ENCODE data around the gene SARS1.
"Not testable (repeated sequence)": the region's sequence is repeated elsewhere in the genome, so short reads cannot be mapped to it uniquely, and the experiment has no call there.

The SARS1 gene, protein sequence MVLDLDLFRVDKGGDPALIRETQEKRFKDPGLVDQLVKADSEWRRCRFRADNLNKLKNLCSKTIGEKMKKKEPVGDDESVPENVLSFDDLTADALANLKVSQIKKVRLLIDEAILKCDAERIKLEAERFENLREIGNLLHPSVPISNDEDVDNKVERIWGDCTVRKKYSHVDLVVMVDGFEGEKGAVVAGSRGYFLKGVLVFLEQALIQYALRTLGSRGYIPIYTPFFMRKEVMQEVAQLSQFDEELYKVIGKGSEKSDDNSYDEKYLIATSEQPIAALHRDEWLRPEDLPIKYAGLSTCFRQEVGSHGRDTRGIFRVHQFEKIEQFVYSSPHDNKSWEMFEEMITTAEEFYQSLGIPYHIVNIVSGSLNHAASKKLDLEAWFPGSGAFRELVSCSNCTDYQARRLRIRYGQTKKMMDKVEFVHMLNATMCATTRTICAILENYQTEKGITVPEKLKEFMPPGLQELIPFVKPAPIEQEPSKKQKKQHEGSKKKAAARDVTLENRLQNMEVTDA

DNA sequence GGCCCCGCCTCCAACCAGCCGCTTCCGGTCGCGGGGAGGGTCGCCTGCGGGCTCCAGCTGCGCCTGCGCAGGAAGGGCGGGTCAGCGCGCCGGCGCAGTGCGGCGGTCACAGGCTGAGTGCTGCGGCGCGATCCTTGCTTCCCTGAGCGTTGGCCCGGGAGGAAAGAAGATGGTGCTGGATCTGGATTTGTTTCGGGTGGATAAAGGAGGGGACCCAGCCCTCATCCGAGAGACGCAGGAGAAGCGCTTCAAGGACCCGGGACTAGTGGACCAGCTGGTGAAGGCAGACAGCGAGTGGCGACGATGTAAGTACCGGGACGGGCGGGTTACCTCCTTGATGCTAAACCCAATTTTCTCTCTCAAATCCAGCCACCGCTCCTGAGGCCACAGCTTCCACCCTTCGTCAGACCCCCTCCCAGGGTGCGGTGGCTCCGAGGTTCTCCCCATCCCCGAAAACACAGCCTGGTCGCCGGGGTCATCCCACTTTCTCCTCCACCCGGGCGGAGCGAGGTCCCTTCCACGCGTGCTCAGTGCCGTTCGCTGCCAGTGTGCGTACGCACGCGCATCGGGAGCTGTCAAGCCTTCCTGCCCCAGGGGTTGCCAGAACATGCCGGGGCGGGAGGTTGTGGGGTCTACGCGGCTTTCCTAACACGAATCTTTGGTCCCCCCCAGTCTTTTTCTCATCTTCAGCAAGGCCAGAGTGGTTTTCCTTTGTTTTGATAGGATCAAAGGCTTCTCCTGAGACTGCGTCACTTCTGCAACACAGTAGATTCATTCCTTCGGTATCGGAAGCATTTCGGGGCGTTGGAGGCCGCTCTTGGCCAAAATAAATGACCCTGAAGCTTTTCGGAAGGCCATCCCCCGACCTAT, at the start of gene SARS1:
Gene SARS1, plus strand, starts transcription at position 95 of the 870 bp plus-strand sequence. Its CDS starts 75 bp downstream, at position 170.
- FAIRE-seq: no peak

DNA sequence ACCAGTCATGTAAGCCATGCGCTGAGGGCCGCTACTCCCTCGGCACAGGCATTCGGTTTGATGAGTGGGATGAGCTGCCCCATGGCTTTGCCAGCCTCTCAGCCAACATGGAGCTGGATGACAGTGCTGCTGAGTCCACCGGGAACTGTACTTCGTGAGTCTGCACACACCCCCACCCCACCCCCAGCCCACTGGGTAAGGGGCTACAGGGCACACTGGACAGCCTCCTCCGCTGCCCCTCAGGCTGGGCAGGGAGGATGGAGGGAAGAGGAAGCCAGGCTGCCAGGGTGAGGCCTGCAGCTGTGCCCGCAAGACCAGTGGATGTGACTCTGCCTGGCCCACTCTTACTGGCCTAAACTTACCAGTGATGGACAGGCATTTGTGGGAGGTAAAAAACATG, 49.2 kb upstream of the SARS1 start:
- no peak for FAIRE-seq

DNA sequence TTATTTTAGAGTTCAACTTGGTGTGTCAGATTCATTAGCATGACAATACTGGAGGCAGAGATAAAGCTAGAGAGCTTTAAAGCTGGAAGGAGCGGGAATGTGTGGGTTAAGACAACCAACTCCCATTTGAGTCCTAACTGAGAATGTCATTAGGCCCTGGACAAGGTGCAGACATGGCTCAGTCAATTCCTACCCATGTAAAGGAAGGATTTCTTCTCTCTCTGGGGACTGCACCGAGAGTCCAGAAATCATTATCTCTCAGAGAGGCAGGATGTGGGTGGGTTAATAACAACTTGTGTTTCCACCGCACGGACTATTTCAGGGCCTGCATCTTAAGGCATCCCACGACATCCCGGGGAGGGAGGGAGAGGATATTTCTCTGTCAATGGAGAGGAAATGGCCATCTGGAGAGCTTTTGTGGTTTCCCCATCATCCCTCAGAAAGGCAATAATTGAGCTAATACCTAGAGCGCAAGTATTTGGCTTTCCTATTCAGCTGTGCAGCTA, 46.7 kb upstream of the SARS1 start:
- no peak for FAIRE-seq

DNA sequence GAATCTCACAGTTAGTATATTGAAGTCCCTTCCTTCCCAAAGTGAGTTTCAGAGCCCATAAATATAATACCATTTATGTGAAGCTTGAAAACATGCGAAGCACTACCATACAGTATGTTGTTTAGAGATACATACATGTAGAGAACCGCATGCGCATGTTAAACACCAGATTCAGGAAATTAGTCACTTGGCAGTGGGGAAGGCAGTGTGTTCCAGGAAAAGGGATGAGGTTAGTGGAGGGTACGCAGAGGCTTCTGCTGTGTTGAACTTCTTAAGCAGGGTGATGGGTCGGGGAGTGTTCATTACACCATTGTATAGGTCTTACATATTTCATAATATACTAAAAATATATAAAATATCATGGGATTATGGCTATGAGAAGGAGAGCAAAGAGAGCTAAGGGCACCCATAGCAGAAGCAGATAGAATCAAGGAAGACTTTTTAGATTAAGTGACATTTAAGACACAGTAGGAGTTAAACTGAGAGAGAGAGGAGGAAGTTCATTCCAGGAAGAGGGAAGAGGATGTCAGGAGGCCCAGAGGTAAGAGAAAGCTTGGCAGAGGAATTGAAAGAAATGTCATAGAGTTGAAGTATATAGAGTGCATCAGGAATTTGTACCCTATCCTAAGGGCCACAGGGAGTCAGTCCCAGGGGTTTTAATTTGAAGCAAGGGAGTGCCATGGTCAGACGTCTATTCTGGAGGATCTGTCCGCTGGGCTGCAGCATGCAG, 43.5 kb upstream of the SARS1 start:
- FAIRE-seq: no peak

DNA sequence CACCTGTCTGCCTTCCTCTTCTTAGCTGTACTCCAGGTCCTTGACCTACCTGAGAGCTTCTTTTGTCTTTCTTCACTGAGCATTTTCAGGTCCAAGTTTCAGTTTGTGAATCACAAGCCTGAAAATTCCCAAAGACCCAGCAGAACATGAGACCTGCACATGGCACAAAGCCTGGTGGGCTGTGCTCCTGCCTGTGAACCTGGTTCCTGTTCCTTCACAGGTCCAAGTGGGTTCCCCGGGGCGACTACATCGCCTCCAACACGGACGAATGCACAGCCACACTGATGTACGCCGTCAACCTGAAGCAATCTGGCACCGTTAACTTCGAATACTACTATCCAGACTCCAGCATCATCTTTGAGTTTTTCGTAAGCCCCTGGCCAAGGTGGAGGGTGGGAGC, 42.1 kb upstream of the SARS1 start:
- no peak for FAIRE-seq

DNA sequence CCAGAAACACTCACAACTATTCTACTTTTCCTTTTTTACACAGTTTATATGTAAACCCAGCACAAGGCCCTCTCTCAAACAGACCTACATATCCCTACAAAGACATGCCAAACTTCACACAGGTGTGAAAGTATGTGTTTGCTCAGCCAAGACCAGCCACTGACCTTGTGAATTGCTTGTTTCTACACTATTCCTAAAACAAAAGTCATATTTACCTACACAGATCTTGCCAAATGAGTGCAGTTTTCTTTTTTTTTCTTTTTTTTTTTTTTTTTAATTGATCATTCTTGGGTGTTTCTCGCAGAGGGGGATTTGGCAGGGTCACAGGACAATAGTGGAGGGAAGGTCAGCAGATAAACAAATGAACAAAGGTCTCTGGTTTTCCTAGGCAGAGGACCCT, 37.4 kb upstream of the SARS1 start:
- not testable (repeated sequence) for FAIRE-seq

DNA sequence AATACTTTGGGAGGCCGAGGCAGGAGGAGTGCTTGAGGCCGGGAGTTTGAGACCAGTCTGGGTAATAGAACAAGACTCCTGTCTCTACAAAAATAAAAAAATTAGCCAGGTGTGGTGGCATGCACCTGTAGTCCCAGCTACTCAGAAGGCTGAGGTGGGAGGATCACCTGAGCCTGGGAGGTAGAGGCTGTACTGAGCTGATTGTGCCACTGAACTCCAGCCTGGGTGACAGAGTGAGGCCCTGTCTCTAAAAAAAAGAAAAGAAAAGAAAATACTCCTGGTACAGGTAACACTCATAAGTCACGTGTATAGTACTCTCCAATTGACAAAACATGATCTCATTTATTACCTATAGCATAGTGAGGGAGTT, 33.0 kb upstream of the SARS1 start:
- not testable (repeated sequence) for FAIRE-seq

DNA sequence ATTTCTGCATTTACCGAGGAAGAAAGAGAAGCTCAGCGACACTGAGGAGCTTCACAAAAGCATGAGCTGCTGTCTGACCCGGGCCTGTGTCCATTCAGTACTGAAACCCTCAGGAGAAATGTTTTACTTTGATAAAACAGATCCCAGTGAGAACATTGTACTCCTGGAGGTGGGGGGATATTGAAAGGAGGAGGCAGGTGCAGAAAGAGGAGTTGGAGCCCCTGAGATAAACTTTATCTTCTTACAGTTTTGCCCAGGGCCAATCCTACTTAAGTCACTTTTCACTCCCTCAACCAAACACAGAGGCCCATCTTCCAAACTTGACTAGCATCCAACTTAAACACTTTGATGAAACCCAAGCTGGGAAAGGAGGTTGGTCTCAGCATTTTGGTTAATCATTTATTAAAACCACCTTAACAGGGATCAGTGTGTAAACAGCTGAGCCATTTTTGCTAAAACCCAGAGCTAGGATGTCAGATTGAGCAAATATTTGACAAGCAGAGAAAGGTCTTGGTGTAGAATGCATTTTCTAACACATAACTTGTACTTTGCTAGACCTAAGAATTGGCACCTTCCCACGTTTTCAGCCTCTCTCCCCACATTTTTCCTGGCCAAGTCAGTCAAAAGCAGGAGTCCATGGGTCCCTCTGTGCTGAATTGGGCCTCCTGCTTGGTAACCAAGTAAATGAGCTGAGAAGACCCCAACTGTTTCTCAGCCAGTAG, 32.5 kb upstream of the SARS1 start:
- FAIRE-seq: no peak

DNA sequence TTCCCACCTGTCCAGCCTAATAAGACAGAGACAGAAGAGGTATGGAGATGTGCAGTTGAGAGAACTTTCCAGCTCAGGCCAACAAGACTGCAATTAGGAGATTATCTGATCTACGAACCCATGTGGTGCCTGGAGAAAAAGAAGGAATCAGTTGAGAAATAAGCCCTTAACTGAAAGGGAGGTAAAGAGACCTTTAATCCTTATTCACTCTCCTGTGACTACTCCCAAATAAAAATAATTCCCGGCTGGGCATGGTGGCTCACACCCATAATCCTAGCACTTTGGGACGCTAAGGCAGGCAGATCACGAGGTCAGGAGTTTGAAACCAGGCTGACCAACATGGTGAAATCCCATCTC, 31.9 kb upstream of the SARS1 start:
- no peak for FAIRE-seq

DNA sequence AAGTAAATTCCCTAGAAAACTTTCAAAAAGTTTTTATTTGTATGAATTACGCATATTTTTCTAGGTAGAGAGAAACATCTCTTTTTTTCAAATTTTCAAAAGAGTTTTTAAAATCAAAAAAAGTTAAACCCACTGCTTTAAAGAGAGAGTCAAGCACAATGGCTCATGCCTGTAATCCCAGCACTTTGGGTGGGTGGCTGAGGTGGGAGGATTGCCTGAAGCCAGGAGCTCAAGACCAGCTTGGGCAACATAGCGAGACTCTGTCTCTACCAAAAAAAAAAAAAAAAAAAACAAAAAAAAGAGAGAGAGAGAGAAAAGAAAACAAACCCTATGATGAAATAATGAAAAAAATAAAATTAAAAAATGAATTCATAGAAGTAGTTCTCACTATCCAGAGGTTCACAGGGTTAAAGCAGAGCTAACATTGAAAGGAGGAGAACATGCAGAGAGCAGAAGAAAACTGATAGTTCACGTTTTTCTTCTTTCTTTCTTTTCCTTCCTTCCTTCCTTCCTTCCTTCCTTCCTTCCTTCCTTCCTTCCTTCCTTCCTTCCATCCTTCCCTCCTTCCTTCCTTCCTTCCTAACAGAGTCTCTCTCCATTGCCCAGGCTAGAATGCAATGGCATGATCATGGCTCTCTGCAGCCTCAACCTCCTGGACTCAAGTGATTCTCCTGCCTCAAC, 30.5 kb upstream of the SARS1 start:
- FAIRE-seq: no peak

DNA sequence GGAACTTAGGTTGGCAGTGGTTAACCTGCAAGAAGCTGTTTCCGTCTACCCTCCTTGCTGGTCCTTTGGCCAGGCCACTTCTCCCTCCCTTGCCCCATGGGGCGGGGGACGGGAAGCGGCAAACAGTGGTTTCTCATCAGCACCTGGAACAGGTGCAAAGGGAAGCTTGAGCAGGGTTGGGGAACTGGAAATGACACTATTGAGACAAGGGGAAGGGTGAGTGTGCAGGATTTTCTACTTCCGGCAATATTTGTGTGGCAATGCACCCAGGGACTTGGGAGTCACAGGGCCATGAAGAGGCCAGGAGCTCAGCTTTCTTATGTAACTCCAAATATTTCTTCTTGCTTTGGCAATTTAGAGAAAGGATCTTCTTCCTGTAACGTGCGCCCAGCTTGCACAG, 29.0 kb upstream of the SARS1 start:
- no peak for FAIRE-seq

DNA sequence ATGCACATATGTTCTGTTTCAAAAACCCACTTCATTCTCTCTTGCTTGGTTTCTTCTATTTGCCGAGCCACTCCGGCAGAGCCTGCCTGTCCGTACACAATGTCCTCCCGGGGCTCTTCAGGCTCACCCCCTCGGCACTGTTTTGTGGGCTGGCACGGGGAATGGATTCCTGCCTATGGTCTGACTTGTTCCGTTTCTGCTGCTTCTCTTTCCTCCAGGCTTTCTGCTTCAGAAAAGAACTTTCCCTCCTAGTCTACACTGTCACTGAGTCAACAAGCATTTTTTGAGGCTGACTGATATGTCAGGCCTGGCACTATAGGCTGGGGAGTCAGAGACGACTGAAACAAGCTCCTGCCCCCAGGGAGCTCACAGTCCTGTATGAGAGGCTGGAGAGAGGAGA, 28.4 kb upstream of the SARS1 start:
- FAIRE-seq: no peak

DNA sequence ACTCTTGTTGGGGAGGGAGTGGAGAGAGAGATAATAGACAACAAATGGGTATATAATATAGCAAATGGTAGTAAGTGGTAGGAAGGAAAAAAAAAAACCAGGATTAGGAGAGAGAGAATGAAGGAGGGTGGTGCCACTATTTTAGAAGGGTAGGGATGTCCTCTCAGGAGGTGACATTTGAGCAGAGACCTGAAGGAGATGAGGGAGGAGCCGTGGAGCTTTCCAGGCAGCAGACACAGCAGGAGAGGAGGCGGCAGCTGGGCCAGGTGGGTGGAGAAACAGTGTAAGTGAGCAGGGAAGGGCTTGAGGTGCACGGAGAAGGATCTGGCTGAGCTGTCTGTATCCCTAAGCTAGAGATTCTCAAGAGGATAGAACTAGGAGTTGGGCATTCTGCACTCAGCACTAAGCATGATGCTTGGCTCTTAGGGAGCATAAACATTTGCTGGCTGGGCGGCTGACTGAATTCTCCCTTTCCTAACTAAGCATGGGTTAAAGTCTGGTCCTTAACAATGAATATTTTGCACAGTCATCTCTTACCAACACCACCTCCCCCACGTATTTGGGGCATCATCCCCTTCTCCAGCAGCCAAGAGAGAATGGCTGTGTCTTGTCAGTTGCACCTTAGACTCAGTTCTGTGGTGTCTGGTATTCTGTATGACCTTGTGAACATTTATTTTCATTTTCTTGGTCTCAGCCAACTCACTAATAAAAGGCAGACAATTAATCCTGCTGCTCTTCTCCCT, 27.6 kb upstream of the SARS1 start:
- FAIRE-seq: no peak

DNA sequence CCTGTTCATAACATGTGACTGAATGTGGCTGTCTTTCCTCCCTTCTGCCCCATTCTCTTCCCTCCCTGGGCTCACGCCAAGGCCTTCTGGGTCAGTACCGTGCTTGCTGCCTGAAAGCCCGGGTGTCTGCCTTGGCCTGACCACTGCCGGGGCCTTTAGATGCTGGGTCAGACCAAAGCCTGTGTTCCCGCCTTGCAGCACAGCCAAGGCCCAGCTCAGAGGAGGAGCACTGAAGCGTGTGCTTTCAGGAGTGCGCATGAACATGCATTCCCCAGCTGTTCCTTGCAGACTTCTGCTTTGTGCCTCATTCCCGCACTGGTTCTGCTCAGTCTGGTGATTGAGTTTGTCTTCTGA, 27.0 kb upstream of the SARS1 start:
- no peak for FAIRE-seq

DNA sequence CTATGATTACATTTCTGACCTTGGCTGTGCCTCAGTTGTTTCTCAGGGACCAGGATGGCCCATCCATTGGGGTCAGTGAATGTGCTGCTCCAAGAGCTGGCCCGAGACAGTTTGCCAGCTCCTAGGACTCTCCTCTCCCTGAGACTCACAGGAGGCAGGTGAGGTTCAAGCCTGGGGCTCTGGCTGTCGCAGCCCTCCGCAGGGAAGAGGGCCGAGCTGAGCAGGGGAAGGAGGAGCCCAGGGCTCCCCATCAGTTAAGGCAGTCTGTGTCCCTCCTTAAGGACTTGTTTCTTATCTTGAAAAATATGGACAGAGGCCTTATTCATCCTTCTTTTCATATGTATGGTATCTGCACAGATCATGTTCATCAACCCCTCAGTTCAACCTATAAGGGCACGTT, 26.6 kb upstream of the SARS1 start:
- no peak for FAIRE-seq

DNA sequence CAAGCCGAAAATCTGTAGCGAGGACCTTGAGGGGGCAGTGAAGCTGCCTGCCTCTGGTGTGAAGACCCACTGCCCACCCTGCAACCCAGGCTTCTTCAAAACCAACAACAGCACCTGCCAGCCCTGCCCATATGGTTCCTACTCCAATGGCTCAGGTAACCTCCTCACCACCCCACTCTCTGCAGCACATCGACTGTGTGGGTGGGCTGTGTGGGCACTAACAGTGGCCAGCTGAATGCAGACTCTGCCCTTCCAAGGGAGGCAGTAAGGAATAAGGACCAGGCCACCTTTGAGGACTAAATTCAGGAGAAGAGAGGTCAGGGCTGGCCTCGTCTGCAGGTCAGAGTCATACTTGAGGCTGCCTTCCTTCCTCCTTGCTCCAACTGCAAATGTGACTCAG, 25.5 kb upstream of the SARS1 start:
- FAIRE-seq: no peak

DNA sequence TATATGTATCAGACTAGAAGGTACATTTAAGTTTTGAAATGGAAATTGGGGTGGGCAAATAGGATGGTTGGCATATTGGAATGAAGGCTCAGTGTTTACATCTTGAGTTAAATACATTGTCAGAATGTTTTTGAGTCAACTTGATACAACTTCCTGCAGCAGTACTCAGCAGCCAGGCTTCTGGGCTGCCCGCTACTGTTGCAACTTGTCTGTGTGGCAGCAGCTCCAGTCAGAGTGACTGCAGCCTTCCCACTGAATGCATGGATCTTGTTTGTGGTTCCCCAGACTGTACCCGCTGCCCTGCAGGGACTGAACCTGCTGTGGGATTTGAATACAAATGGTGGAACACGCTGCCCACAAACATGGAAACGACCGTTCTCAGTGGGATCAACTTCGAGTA, 24.9 kb upstream of the SARS1 start:
- FAIRE-seq: no peak

DNA sequence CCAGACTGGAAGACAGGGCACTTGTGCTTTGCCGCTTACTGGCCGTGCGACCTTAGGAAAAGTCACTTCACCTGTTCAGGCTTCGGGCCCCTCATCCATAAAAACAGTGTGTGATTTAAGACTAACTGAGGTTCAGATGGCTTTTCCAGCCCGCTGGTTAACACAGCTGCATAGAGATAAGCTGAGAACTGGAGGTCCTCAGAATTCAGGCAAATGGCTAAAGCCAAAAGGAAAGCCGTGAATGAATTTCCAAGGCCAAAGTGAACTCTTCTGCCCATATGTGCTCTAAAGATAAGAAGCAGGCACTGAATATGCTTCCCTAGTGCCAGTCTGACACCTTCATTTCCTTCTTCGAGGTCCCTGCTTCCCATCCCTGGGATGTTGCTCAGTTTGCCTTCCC, 23.5 kb upstream of the SARS1 start:
- FAIRE-seq: no peak

DNA sequence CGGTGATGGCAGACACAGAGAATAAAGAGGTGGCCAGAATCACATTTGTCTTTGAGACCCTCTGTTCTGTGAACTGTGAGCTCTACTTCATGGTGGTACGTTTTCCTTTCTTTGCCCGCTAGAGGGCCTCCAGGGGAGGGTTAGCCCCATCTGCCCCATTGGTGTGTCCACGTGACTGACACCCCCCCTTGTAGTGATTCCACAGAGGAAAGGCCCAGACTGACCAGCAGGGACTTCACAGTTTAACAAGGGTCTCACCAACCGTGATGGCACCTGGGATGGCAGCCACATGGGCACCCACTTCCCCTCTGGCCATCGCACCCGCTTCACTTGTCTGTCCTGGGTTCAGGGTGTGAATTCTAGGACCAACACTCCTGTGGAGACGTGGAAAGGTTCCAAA, 22.3 kb upstream of the SARS1 start:
- no peak for FAIRE-seq

DNA sequence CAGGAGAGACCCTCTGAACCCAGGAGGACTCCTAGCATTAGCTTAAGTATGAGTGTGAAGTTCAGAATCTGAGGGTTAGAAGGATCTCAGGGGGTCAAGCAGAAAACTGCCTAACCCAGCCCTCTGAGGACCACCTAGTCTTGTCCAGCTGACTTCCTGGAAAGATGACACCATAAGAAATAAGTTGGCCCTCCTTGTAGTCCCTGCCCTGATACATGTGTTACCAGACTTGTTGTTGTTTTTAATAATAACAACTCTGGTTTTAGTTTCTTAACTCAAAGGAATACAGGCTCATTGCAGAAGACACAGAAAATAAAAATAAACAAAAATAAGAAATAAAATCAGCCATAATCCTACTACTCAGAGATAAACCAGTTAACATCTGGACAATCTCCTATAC, 21.8 kb upstream of the SARS1 start:
- no peak for FAIRE-seq

DNA sequence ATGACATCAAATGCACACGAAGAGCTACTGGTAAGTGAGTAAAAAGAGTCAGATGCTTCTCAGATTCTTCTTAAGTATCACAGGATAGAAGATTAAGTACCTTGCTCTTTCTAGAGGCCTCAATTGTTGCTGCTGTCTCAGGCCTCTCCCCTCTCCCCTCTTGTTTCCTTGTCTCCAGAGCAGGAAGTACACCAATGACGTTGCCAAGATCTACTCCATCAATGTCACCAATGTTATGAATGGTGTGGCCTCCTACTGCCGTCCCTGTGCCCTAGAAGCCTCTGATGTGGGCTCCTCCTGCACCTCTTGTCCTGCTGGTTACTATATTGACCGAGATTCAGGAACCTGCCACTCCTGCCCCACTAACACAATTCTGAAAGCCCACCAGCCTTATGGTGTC, 21.3 kb upstream of the SARS1 start:
- FAIRE-seq: no peak
